K562 (cell line): Measurements from ENCODE around the gene KDF1. TPM values are rescaled to one million over a fixed set of nuclear protein-coding genes. Genes with fewer than 3 reads are reported as not detected.

ENCODE experiments used
- ATAC-seq: fragments of 200-7000 bp; cut with Tn5 transposase; 3 replicates; pipeline ENCODE4 v1.9.1; 2020; ENCODE audit warnings: moderate library complexity
- BruUV-seq: library from RNA; stranded (reverse); fragments of 400-500 nt; replicated peaks from 2 replicates; lab custom pipeline; 2021; lab: Mats Ljungman, UMichigan
- CTCF ChIA-PET: fragments of 300-600 bp; formaldehyde crosslinking; extraction: SDS; loops from one replicate; lab custom pipeline; 2021; ENCODE audit warnings: low intra/inter-chr PET ratio; lab: Yijun Ruan, JAX
- POLR2A ChIA-PET: fragments of 300-600, 350-650 bp; sonication (Branson Sonifier 250); formaldehyde crosslinking; extraction: SDS; loops from one replicate; lab custom pipeline; 2021; ENCODE audit warnings: antibody characterized with exemption, inconsistent platforms; lab: Yijun Ruan, JAX
- DNase-seq, 4 experiments: peaks; one replicate each; pipeline versions ENCODE4 v3.0.0 to v3.0.0-alpha.2; 2011 to 2018; ENCODE audit warnings: low spot score in 3 of 4, mixed read lengths in 3 of 4; ENCODE audit errors: extremely low read depth in 1 of 4
- FAIRE-seq: peaks from 2 replicates; lab custom pipeline; 2011; peaks lifted over from hg19 to GRCh38; lab: Jason Lieb, UNC
- H2AFZ ChIP-seq: 2 replicates; pipeline ENCODE4 v1.6.0; 2011; ENCODE audit warnings: low read depth, low read length, control low read depth, inconsistent platforms
- H3K27ac ChIP-seq: fragments of 200-600 bp; 3 replicates; pipeline ENCODE4 v1.8.0; 2011; ENCODE audit warnings: low read depth, mild to moderate bottlenecking, control low read depth, inconsistent platforms, low read length, moderate library complexity, mixed read lengths; ENCODE audit errors: extremely low read depth
- H3K27me3 ChIP-seq, 2 experiments: fragments of 300-600 bp in 1 of 2; 2 replicates in 1 of 2; 3 replicates in 1 of 2; pipeline versions ENCODE4 v1.6.0 to v1.8.0; 2011; ENCODE audit warnings: inconsistent platforms in 2 of 2, low read length in 2 of 2, mild to moderate bottlenecking in 1 of 2, mixed read lengths in 1 of 2, moderate library complexity in 1 of 2; ENCODE audit not compliant: control insufficient read depth in 2 of 2, insufficient read depth in 2 of 2
- H3K36me3 ChIP-seq: fragments of 300-600 bp; 3 replicates; pipeline ENCODE4 v1.8.0; 2011; ENCODE audit warnings: mild to moderate bottlenecking, low read length, inconsistent platforms; ENCODE audit not compliant: control insufficient read depth, insufficient read depth
- H3K4me1 ChIP-seq, 2 experiments: fragments of 200-600 bp in 1 of 2; replicated peaks in 1 of 2; 2 replicates in 1 of 2; 3 replicates in 1 of 2; pipeline versions ENCODE4 v1.5.1 to v1.8.0; 2011; ENCODE audit warnings: inconsistent platforms in 2 of 2, low read length in 2 of 2, mild to moderate bottlenecking in 1 of 2, mixed read lengths in 1 of 2, moderate library complexity in 1 of 2; ENCODE audit not compliant: control insufficient read depth in 2 of 2, insufficient read depth in 2 of 2
- H3K4me2 ChIP-seq: 2 replicates; pipeline ENCODE4 v1.6.1; 2011; ENCODE audit warnings: low read length, control low read depth, inconsistent platforms, mixed read lengths; ENCODE audit not compliant: insufficient read depth
- H3K4me3 ChIP-seq: fragments of 200-600 bp; sonication (generic), shearing (Covaris generic); 2 replicates; pipeline ENCODE4 v1.5.1; 2016; ENCODE audit warnings: control low read depth, inconsistent platforms
- H3K79me2 ChIP-seq: fragments of 200-600 bp; 3 replicates; pipeline ENCODE4 v1.8.0; 2011; ENCODE audit warnings: low read length, inconsistent platforms; ENCODE audit not compliant: control insufficient read depth, insufficient read depth
- H3K9ac ChIP-seq, 2 experiments: 2 replicates each; pipeline versions ENCODE4 v1.6.0 to v1.6.1; 2011; ENCODE audit warnings: low read depth in 2 of 2, low read length in 2 of 2, control low read depth in 1 of 2, inconsistent platforms in 1 of 2, mild to moderate bottlenecking in 1 of 2, mixed read lengths in 1 of 2; ENCODE audit not compliant: insufficient read depth in 1 of 2
- H3K9me1 ChIP-seq: one replicate; pipeline ENCODE4 v1.6.0; 2011; ENCODE audit warnings: inconsistent platforms, mild to moderate bottlenecking, low read length, moderate library complexity; ENCODE audit not compliant: control insufficient read depth, insufficient read depth
- H3K9me3 ChIP-seq: replicated peaks from 2 replicates; pipeline ENCODE4 v1.5.1; 2011; ENCODE audit warnings: low read depth, low read length, inconsistent platforms; ENCODE audit not compliant: control insufficient read depth, insufficient read depth
- H4K20me1 ChIP-seq: replicated peaks from 2 replicates; pipeline ENCODE4 v1.6.1; 2011; ENCODE audit warnings: low read length, inconsistent platforms, mixed read lengths; ENCODE audit not compliant: control insufficient read depth, insufficient read depth
- FOXO4 ChIP-seq: fragments of 450-650 bp; formaldehyde crosslinking; IDR thresholded peaks from 2 replicates; pipeline ENCODE4 v1.4.0; 2020; ENCODE audit warnings: mild to moderate bottlenecking, moderate library complexity
- GABPB1 ChIP-seq: sonication (generic); formaldehyde crosslinking; IDR thresholded peaks from 2 replicates; pipeline ENCODE4 v1.8.0; 2022; ENCODE audit warnings: mild to moderate bottlenecking, missing genetic modification reagents
- HNRNPL ChIP-seq: fragments of 200-400 bp; formaldehyde crosslinking; IDR thresholded peaks from 2 replicates; pipeline ENCODE4 v1.6.1; 2017; ENCODE audit warnings: low read depth, mild to moderate bottlenecking, low read length
- KHSRP ChIP-seq: fragments of 450-650 bp; IDR thresholded peaks from 2 replicates; pipeline ENCODE4 v1.6.1; 2017
- NEUROD1 ChIP-seq: fragments of 150-350 bp; IDR thresholded peaks from 2 replicates; pipeline ENCODE4 v1.6.1; 2014; ENCODE audit warnings: borderline replicate concordance, low read length, low read depth; ENCODE audit not compliant: partially characterized antibody
- PTRF ChIP-seq: fragments of 450-650 bp; IDR thresholded peaks from 2 replicates; pipeline ENCODE4 v1.6.1; 2016; ENCODE audit warnings: mild to moderate bottlenecking, missing genetic modification characterization, missing compliant biosample characterization
- SIX5 ChIP-seq, 2 experiments: IDR thresholded peaks; 2 replicates each; pipeline ENCODE4 v1.6.1; 2011; ENCODE audit warnings: low read length in 2 of 2, borderline replicate concordance in 1 of 2, low read depth in 1 of 2, mild to moderate bottlenecking in 1 of 2, moderate library complexity in 1 of 2; ENCODE audit not compliant: insufficient read depth in 1 of 2
- TAF9B ChIP-seq: fragments of 450-650 bp; IDR thresholded peaks from 2 replicates; pipeline ENCODE4 v1.6.1; 2018; ENCODE audit warnings: mild to moderate bottlenecking; ENCODE audit not compliant: partially characterized antibody
- ZNF3 ChIP-seq: fragments of 250-450 bp; sonication (Bioruptor Pico); IDR thresholded peaks from 2 replicates; pipeline ENCODE4 v1.5.0; 2021; ENCODE audit warnings: mild to moderate bottlenecking, moderate library complexity
- ZNF609 ChIP-seq: sonication (generic); formaldehyde crosslinking; IDR thresholded peaks from 2 replicates; pipeline ENCODE4 v1.8.1; 2023; ENCODE audit warnings: missing genetic modification reagents, mild to moderate bottlenecking, borderline replicate concordance
- WGBS: fragments of 100-300 bp; shearing (Covaris generic); methylation state at CpG from one replicate; pipeline ENCODE4 v1.1.6; 2016; ENCODE audit warnings: low coverage, mixed read lengths; ENCODE audit not compliant: insufficient coverage; ENCODE audit errors: missing lambda C conversion rate; 5-methylcytosine and 5-hydroxymethylcytosine counted together
- in situ Hi-C: fragments of 300-500 bp; cut with MboI; formaldehyde crosslinking; loops from 4 replicates; pipeline ENCODE4 v1.15.0; 2018; ENCODE audit warnings: inconsistent platforms, mixed read lengths
- intact Hi-C: fragments of 100-400 bp; cut with micrococcal nuclease; formaldehyde crosslinking; loops from 2 replicates; pipeline ENCODE4 v1.14.2; 2022
- polyA plus RNA-seq, 8 experiments: library from polyadenylated mRNA; depleted of rRNA in 4 of 8; stranded (reverse) in 5 of 8; unstranded in 3 of 8; fragments of >200 nt; fragmentation: Nextera tagmentation in 2 of 8; fragmentation: Illumina TruSeq in 1 of 8; extraction: Ambion mirVana in 2 of 8; extraction: Trizol in 1 of 8; gene quantifications; 2 replicates each; pipeline versions ENCODE4 v1.2.1 to v1.2.3, GENCODE V29; 2011 to 2014; ENCODE audit warnings: inconsistent platforms in 1 of 8, missing spikeins in 1 of 8
- total RNA-seq, 7 experiments: library from RNA; depleted of rRNA in 6 of 7; stranded (reverse); fragments of >200 nt in 6 of 7; fragmentation: Illumina TruSeq in 2 of 7; extraction: Trizol in 2 of 7; gene quantifications; 2 replicates each; pipeline versions ENCODE4 v1.2.1 to v1.2.3, GENCODE V29; 2011 to 2021; ENCODE audit warnings: low replicate concordance in 1 of 7
- TF ChIP-seq, protein P1 (sequence below): fragments of 250-450 bp; sonication (Bioruptor Pico); IDR thresholded peaks from 2 replicates; pipeline ENCODE4 v1.9.0; 2021; ENCODE audit warnings: mild to moderate bottlenecking, inconsistent platforms

Gene KDF1
- total and polyA plus RNA-seq, 9 of the 15 experiments (the other 6 are each of a cell fraction or from before 2014, with no cell fraction given), result 0.38 to 1.9 (median 0.83) TPM

GRCh38 chr1:26994787-26995517 is 34.7 kb upstream of the KDF1 start:
- Histone ChIP-seq H3K9ac (peak overlapping the region in 1 of 2 experiments; percentile 89; a peak in 2 of 4 replicates), H3K4me3 (no peak overlapping the region), H3K27me3 (peaks cover 9 to 28% of the 10 kb centered on the region in 2 experiments; a peak in 4 of 5 replicates), H3K27ac (no peak overlapping the region), H3K36me3 (no peaks in the 10 kb centered on the region), H4K20me1 (no peaks in the 10 kb centered on the region; the same call in 1 of the 2 replicates), H3K79me2 (no peaks in the 10 kb centered on the region), H2AFZ (peak overlapping the region; percentile 81; the same call in 1 of the 2 replicates), H3K4me2 (0 out of 2 replicates have a peak overlapping the region, but pooled peaks have one; percentile 54), H3K9me1 (no peaks in the 10 kb centered on the region), H3K9me3 (no peaks in the 10 kb centered on the region), H3K4me1 (peaks cover 10 to 36% of the 10 kb centered on the region in 2 experiments; a peak in 4 of 5 replicates)
- FAIRE-seq, result no peak
- POLR2A ChIA-PET, result interaction anchor here (0.5 to 3.0 kb wide), 7 partner anchors 9 to 40 kb away, joined by 3 to 12 read pairs (median 3); no protein-coding TSS in a partner anchor
- WGBS, result 51% methylated on average over 15 of the region's 15 CpGs
- CTCF ChIA-PET, result interaction anchor here (0.6 to 1.8 kb wide), 3 partner anchors 49 to 290 kb away, joined by 3 to 6 read pairs (median 4); no protein-coding TSS in a partner anchor
- no peak for DNase-seq
- intact Hi-C loops (no loop called here), in situ Hi-C loops (loop anchor here (5.0 kb wide), 2 partner anchors 42 to 102 kb away; no protein-coding TSS in a partner anchor)
- ATAC-seq, result no peak
- BruUV-seq, result TSS peak; percentile 68
- TF ChIP-seq NEUROD1 (no peak), GABPB1 (CRISPR knock-in tag) (no peak), ZNF3 (no peak), TAF9B (no peak), HNRNPL (no peak), SIX5 (IDR thresholded peaks at IDR 0.05; ENCODE audit: borderline replicate concordance in 1 of 2, insufficient read depth in 1 of 2, low read depth in 1 of 2, low read length in 2 of 2) (peak in 1 of 2 experiments; percentile 12; a peak in 1 of 4 replicates), FOXO4 (CRISPR knock-in tag) (no peak), ZNF609 (CRISPR knock-in tag) (0 out of 2 replicates have a peak, but pooled peaks have one; percentile 31), KHSRP (no peak), PTRF (no peak)
- TF ChIP-seq, protein P1, sequence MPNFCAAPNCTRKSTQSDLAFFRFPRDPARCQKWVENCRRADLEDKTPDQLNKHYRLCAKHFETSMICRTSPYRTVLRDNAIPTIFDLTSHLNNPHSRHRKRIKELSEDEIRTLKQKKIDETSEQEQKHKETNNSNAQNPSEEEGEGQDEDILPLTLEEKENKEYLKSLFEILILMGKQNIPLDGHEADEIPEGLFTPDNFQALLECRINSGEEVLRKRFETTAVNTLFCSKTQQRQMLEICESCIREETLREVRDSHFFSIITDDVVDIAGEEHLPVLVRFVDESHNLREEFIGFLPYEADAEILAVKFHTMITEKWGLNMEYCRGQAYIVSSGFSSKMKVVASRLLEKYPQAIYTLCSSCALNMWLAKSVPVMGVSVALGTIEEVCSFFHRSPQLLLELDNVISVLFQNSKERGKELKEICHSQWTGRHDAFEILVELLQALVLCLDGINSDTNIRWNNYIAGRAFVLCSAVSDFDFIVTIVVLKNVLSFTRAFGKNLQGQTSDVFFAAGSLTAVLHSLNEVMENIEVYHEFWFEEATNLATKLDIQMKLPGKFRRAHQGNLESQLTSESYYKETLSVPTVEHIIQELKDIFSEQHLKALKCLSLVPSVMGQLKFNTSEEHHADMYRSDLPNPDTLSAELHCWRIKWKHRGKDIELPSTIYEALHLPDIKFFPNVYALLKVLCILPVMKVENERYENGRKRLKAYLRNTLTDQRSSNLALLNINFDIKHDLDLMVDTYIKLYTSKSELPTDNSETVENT (CRISPR knock-in tag), result no peak
